GM18858 (cell line): ENCODE measurements around the gene MED12.
"Not testable (repeated sequence)": the region's sequence is repeated elsewhere in the genome, so short reads cannot be mapped to it uniquely, and the experiment has no call there.

Experiments
- ATAC-seq: cut with Tn5 transposase; IDR thresholded peaks from one replicate; pipeline ENCODE4 v1.9.1; 2021; ENCODE audit not compliant: unreplicated experiment

The MED12 gene

GRCh38 chrX:71160475-71160874 is 42.1 kb downstream of the MED12 start:
- no peak for ATAC-seq

GRCh38 chrX:71162981-71163380 is 44.6 kb downstream of the MED12 start:
- ATAC-seq, result no peak

- ATAC-seq, result no peak
These were observed 45.7 kb downstream of the MED12 start for GRCh38 chrX:71164071-71164470.

GRCh38 chrX:71166461-71166860 is 48.1 kb downstream of the MED12 start:
- no peak for ATAC-seq

- ATAC-seq, result no peak
These were observed 48.8 kb downstream of the MED12 start for GRCh38 chrX:71167031-71167781.

GRCh38 chrX:71168134-71168533 is 49.7 kb downstream of the MED12 start:
- no peak for ATAC-seq

GRCh38 chrX:71169586-71169985 is 51.2 kb downstream of the MED12 start:
- ATAC-seq, result no peak

GRCh38 chrX:71170660-71171059 is 52.3 kb downstream of the MED12 start:
- ATAC-seq, result no peak

GRCh38 chrX:71171110-71171801 is 52.9 kb downstream of the MED12 start:
- ATAC-seq, result no peak

GRCh38 chrX:71173440-71173839 is 55.0 kb downstream of the MED12 start:
- no peak for ATAC-seq

- no peak for ATAC-seq
These were observed 56.4 kb downstream of the MED12 start for GRCh38 chrX:71174795-71175194.

GRCh38 chrX:71175531-71175930 is 57.1 kb downstream of the MED12 start:
- ATAC-seq, result no peak

GRCh38 chrX:71177327-71177726 is 58.9 kb downstream of the MED12 start:
- ATAC-seq, result no peak

GRCh38 chrX:71178908-71179307 is 60.5 kb downstream of the MED12 start:
- no peak for ATAC-seq

- not testable (repeated sequence) for ATAC-seq
These were observed 62.3 kb downstream of the MED12 start for GRCh38 chrX:71180579-71181265.

GRCh38 chrX:71181558-71181909 is 63.1 kb downstream of the MED12 start:
- peak; percentile 17 for ATAC-seq

GRCh38 chrX:71181910-71182799 is 63.8 kb downstream of the MED12 start:
- ATAC-seq, result peak; percentile 85

- ATAC-seq, result no peak
These were observed 64.5 kb downstream of the MED12 start for GRCh38 chrX:71182871-71183270.

GRCh38 chrX:71183341-71183740 is 64.9 kb downstream of the MED12 start:
- no peak for ATAC-seq

GRCh38 chrX:71184092-71184491 is 65.7 kb downstream of the MED12 start:
- ATAC-seq, result no peak
